Glutamatergic neuron (in vitro differentiated cells): Measurements from ENCODE around the gene PTPRN2. TPM values are rescaled to one million over a fixed set of nuclear protein-coding genes. Genes with fewer than 3 reads are reported as not detected.

Experiments used
- DNase-seq: peaks from one replicate; pipeline ENCODE4 v3.0.0; 2022
- H3K27ac Mint-ChIP-seq: one replicate; pipeline ENCODE4 v1.8.0; 2020; ENCODE audit warnings: mild to moderate bottlenecking, mixed read lengths, inconsistent platforms; ENCODE audit not compliant: unreplicated experiment
- H3K27me3 Mint-ChIP-seq: one replicate; pipeline ENCODE4 v1.8.0; 2020; ENCODE audit warnings: mild to moderate bottlenecking, moderate library complexity, mixed read lengths, inconsistent platforms; ENCODE audit not compliant: unreplicated experiment
- H3K36me3 Mint-ChIP-seq: one replicate; pipeline ENCODE4 v1.8.0; 2020; ENCODE audit warnings: mild to moderate bottlenecking, mixed read lengths, inconsistent platforms; ENCODE audit not compliant: unreplicated experiment
- H3K4me1 Mint-ChIP-seq: one replicate; pipeline ENCODE4 v1.8.0; 2020; ENCODE audit warnings: mild to moderate bottlenecking, low read depth, mixed read lengths, inconsistent platforms; ENCODE audit not compliant: unreplicated experiment
- H3K4me3 Mint-ChIP-seq: one replicate; pipeline ENCODE4 v1.8.0; 2020; ENCODE audit warnings: mild to moderate bottlenecking, mixed read lengths, inconsistent platforms; ENCODE audit not compliant: unreplicated experiment
- H3K9me3 Mint-ChIP-seq: one replicate; pipeline ENCODE4 v1.8.0; 2020; ENCODE audit warnings: mild to moderate bottlenecking, moderate library complexity, mixed read lengths, inconsistent platforms; ENCODE audit not compliant: unreplicated experiment
- CTCF ChIP-seq: fragments of 200-600 bp; sonication (generic); IDR thresholded peaks from one replicate; pipeline ENCODE4 v1.5.0; 2021; ENCODE audit not compliant: partially characterized antibody, unreplicated experiment
- total RNA-seq: library from RNA; stranded (reverse); fragmentation: NEBNext Ultra II Directional; extraction: Animal tissue kit (Norgen Biotek cat#: 25700); gene quantifications from one replicate; pipeline ENCODE4 v1.2.1, GENCODE V29; 2021; ENCODE audit not compliant: unreplicated experiment

Gene PTPRN2
- total RNA-seq, 1 donor from 2014 or later = 49.0 TPM

- H3K27me3 Mint-ChIP-seq = peaks cover 8% of the 10 kb centered on the region
- no peak for DNase-seq
- H3K4me1 Mint-ChIP-seq = peaks cover 7% of the 10 kb centered on the region
Observed at GRCh38 chr7:158414486-158414961, 173.1 kb downstream of the PTPRN2 start.

GRCh38 chr7:158414002-158414401, 173.6 kb downstream of the PTPRN2 start:
- peaks cover 8% of the 10 kb centered on the region for H3K27me3 Mint-ChIP-seq
- peaks cover 20% of the 10 kb centered on the region for H3K9me3 Mint-ChIP-seq
- H3K27ac Mint-ChIP-seq = peak overlapping the region; percentile 72
- peaks cover 7% of the 10 kb centered on the region for H3K4me1 Mint-ChIP-seq
- no peak for DNase-seq
- no peak overlapping the region for H3K4me3 Mint-ChIP-seq
- peaks cover 13% of the 10 kb centered on the region for H3K36me3 Mint-ChIP-seq
- peak; percentile 29 for TF ChIP-seq CTCF

More at GRCh38 chr7:158414486-158414961, 173.1 kb downstream of the PTPRN2 start:
- Mint-ChIP-seq H3K4me3 (no peak overlapping the region), H3K9me3 (peaks cover 20% of the 10 kb centered on the region), H3K36me3 (peaks cover 13% of the 10 kb centered on the region), H3K27ac (peak overlapping the region; percentile 8)
- no peak for TF ChIP-seq CTCF

- Mint-ChIP-seq H3K27ac (no peak overlapping the region), H3K36me3 (peaks cover 4% of the 10 kb centered on the region), H3K9me3 (peaks cover 19% of the 10 kb centered on the region), H3K4me3 (no peak overlapping the region), H3K27me3 (peaks cover 10% of the 10 kb centered on the region), H3K4me1 (peaks cover 21% of the 10 kb centered on the region)
- DNase-seq = no peak
- TF ChIP-seq CTCF = no peak
Observed at GRCh38 chr7:158411232-158411950, 176.2 kb downstream of the PTPRN2 start.

GRCh38 chr7:158410720-158411119, 176.9 kb downstream of the PTPRN2 start:
- no peak for TF ChIP-seq CTCF
- Mint-ChIP-seq H3K4me1 (peaks cover 21% of the 10 kb centered on the region), H3K4me3 (no peak overlapping the region), H3K9me3 (peaks cover 16% of the 10 kb centered on the region), H3K27me3 (peaks cover 10% of the 10 kb centered on the region), H3K27ac (no peak overlapping the region), H3K36me3 (peaks cover 4% of the 10 kb centered on the region)
- no peak for DNase-seq

- no peak overlapping the region for H3K27ac Mint-ChIP-seq
- peaks cover 21% of the 10 kb centered on the region for H3K4me1 Mint-ChIP-seq
- TF ChIP-seq CTCF = no peak
- DNase-seq = no peak
- peaks cover 14% of the 10 kb centered on the region for H3K9me3 Mint-ChIP-seq
- H3K36me3 Mint-ChIP-seq = peaks cover 4% of the 10 kb centered on the region
- H3K4me3 Mint-ChIP-seq = no peak overlapping the region
- H3K27me3 Mint-ChIP-seq = peaks cover 10% of the 10 kb centered on the region
Observed at GRCh38 chr7:158409816-158410330, 177.8 kb downstream of the PTPRN2 start.
